ENCODE measurements around the gene KDM1B.

GRCh38 chr6:18245642-18246041, 90.4 kb downstream of the KDM1B start:
- TF ChIP-seq CTCF (IDR thresholded peaks at IDR 0.05): no peak
- TF ChIP-seq EP300 (IDR thresholded peaks at IDR 0.05): no peak
- no peak for TF ChIP-seq POLR2A (IDR thresholded peaks at IDR 0.05)

All from ovary (tissue), 3 donors.